Right atrium auricular region (tissue), 2 donors: ENCODE results near the gene LARP6. TPM values are rescaled to one million over a fixed set of nuclear protein-coding genes. Genes with fewer than 3 reads are reported as not detected.

Source experiments
- DNase-seq: peaks from one replicate; pipeline ENCODE4 v3.0.0-alpha.2; 2019; ENCODE audit warnings: low spot score
- H3K27ac ChIP-seq, 2 donors: fragments of 200-600 bp; sonication (generic); 1 replicate in 1 of 2; 2 replicates in 1 of 2; pipeline ENCODE4 v1.5.1; 2016 to 2019
- H3K27me3 ChIP-seq, 2 donors: fragments of 200-600 bp; sonication (generic); one replicate each; pipeline versions ENCODE4 v1.5.1 to v1.6.0; 2017 to 2019
- H3K36me3 ChIP-seq: fragments of 200-600 bp; sonication (generic); one replicate; pipeline ENCODE4 v1.5.1; 2016
- H3K4me1 ChIP-seq, 2 donors: fragments of 200-600 bp; sonication (generic); one replicate each; pipeline versions ENCODE4 v1.5.1 to v1.6.0; 2017 to 2019
- H3K4me3 ChIP-seq, 2 donors: fragments of 200-600 bp; sonication (generic); 1 replicate in 1 of 2; 2 replicates in 1 of 2; pipeline ENCODE4 v1.5.1; 2017 to 2019; ENCODE audit warnings: mild to moderate bottlenecking in 1 of 2, moderate library complexity in 1 of 2
- H3K9me3 ChIP-seq, 2 donors: fragments of 200-600 bp; sonication (generic); one replicate each; pipeline ENCODE4 v1.5.1; 2019
- total RNA-seq, 2 donors: library from RNA; depleted of rRNA; stranded (reverse); fragments of >200 nt; gene quantifications; one replicate each; pipeline ENCODE4 v1.1.0, GENCODE V29; 2016
- TF ChIP-seq, protein P1 (sequence below), 2 donors: fragments of 200-600 bp; sonication (generic); IDR thresholded peaks; one replicate each; pipeline ENCODE4 v1.5.1; 2019; ENCODE audit warnings: antibody characterized with exemption in 2 of 2

Gene LARP6
- total RNA-seq, 2 donors from 2014 or later: 20.2 to 57.8 TPM

- DNase-seq: no peak
- Histone ChIP-seq H3K4me3 (no peak overlapping the region), H3K9me3 (no peaks in the 10 kb centered on the region), H3K27me3 (no peaks in the 10 kb centered on the region), H3K36me3 (no peaks in the 10 kb centered on the region), H3K27ac (no peak overlapping the region), H3K4me1 (no peaks in the 10 kb centered on the region)
- TF ChIP-seq, protein P1, sequence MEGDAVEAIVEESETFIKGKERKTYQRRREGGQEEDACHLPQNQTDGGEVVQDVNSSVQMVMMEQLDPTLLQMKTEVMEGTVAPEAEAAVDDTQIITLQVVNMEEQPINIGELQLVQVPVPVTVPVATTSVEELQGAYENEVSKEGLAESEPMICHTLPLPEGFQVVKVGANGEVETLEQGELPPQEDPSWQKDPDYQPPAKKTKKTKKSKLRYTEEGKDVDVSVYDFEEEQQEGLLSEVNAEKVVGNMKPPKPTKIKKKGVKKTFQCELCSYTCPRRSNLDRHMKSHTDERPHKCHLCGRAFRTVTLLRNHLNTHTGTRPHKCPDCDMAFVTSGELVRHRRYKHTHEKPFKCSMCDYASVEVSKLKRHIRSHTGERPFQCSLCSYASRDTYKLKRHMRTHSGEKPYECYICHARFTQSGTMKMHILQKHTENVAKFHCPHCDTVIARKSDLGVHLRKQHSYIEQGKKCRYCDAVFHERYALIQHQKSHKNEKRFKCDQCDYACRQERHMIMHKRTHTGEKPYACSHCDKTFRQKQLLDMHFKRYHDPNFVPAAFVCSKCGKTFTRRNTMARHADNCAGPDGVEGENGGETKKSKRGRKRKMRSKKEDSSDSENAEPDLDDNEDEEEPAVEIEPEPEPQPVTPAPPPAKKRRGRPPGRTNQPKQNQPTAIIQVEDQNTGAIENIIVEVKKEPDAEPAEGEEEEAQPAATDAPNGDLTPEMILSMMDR (IDR thresholded peaks at IDR 0.05): no peak
These were observed 26.8 kb upstream of the LARP6 start for GRCh38 chr15:70880781-70881180.

DNA sequence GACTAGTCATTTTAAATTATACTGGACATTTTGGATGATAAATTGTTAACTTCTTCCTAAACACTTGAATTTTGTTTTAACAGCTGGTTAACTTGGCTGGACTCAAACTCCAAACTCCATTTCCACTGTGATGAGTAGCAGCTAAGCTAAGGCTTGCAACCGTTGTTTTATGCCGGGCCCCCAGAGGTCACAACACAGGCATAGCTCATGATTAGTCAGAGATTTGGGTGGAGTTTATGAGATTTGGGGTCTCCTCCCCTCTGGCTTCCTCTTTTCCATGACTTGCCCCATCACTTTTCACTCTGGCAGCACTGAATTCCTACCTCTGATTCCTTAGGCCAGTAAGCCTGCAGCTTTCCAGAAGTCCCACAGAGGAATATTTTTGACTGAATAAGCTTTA is 25.4 kb upstream of the LARP6 start:
- no peak overlapping the region for H3K27ac ChIP-seq
- DNase-seq: no peak
- H3K27me3 ChIP-seq: no peaks in the 10 kb centered on the region
- no peak overlapping the region for H3K4me3 ChIP-seq
- H3K9me3 ChIP-seq: no peaks in the 10 kb centered on the region
- TF ChIP-seq, protein P1 (IDR thresholded peaks at IDR 0.05): no peak
- H3K36me3 ChIP-seq: no peaks in the 10 kb centered on the region
- H3K4me1 ChIP-seq: no peaks in the 10 kb centered on the region

- H3K9me3 ChIP-seq: no peaks in the 10 kb centered on the region
- DNase-seq: no peak
- no peaks in the 10 kb centered on the region for H3K4me1 ChIP-seq
- TF ChIP-seq, protein P1 (IDR thresholded peaks at IDR 0.05): no peak
- H3K36me3 ChIP-seq: no peaks in the 10 kb centered on the region
- H3K4me3 ChIP-seq: no peak overlapping the region
- no peak overlapping the region for H3K27ac ChIP-seq
- H3K27me3 ChIP-seq: no peaks in the 10 kb centered on the region
These were observed 22.7 kb upstream of the LARP6 start for GRCh38 chr15:70876683-70877082.

GRCh38 chr15:70876011-70876410 is 22.1 kb upstream of the LARP6 start:
- no peak overlapping the region for H3K4me3 ChIP-seq
- no peaks in the 10 kb centered on the region for H3K4me1 ChIP-seq
- no peaks in the 10 kb centered on the region for H3K36me3 ChIP-seq
- no peaks in the 10 kb centered on the region for H3K27me3 ChIP-seq
- TF ChIP-seq, protein P1 (IDR thresholded peaks at IDR 0.05): no peak
- no peak for DNase-seq
- no peaks in the 10 kb centered on the region for H3K9me3 ChIP-seq
- H3K27ac ChIP-seq: no peak overlapping the region

DNA sequence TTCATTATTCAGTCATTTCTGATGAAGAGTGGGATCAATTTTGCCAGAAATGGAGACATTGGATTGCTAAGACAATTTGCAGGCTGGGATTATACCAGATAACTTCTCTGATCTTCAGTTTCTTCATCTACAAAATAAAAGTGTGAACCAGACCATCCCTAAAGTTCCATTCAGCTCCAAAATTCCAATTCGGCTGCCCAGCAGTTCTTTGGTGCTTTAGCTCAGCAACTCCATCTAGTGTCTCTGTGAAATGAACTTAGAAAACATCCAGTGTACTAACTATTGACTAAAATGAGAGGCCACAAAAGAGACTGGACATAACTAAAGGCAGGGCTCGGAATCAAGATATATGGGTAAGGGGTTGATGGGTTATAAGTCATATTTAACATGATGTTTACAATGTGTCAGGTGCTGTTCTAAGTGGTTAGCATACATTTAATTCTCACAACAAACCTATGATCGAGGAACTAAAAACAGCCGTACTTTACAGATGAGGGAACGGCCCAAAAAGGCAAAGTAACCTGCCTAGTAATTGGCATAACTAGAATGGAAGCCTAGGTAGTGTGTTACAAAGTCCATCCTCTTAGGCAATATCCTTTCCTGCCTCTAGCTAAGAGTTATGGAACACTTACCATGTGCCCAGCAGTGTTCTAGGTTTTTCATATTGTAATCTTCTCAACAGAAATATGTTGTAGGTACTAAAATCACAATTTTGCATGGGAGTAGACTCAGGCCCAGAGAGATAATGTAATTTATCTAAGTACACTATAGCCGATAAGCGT is 21.2 kb upstream of the LARP6 start:
- no peak for DNase-seq

More for the DNA sequence above, 21.2 kb upstream of the LARP6 start:
- TF ChIP-seq, protein P1 (IDR thresholded peaks at IDR 0.05): peak; percentile 46 to 72
- H3K4me1 ChIP-seq: peaks cover 0 to 4% of the 10 kb centered on the region in 2 donors
- H3K9me3 ChIP-seq: no peaks in the 10 kb centered on the region
- H3K4me3 ChIP-seq: no peak overlapping the region
- no peaks in the 10 kb centered on the region for H3K27me3 ChIP-seq
- no peaks in the 10 kb centered on the region for H3K36me3 ChIP-seq
- H3K27ac ChIP-seq: no peak overlapping the region
